BLaER1 treated with 17β-estradiol and CSF1 and Interleukin-3, amounts not matched to agents 10 nM and 100 nM (cell line): ENCODE measurements around the gene INPP5A.
"Not testable (repeated sequence)": the region's sequence is repeated elsewhere in the genome, so short reads cannot be mapped to it uniquely, and the experiment has no call there.

Experiments
- H3K27ac ChIP-seq, 11 experiments: shearing (Covaris generic); formaldehyde crosslinking; 2 replicates each; pipeline ENCODE4 v1.8.1; 2022
- H3K27me3 ChIP-seq, 11 experiments: shearing (Covaris generic); formaldehyde crosslinking; 2 replicates each; pipeline ENCODE4 v1.8.1; 2022
- H3K36me3 ChIP-seq, 11 experiments: shearing (Covaris generic); formaldehyde crosslinking; 2 replicates each; pipeline ENCODE4 v1.8.1; 2022
- H3K4me1 ChIP-seq, 10 experiments: shearing (Covaris generic); formaldehyde crosslinking; 2 replicates each; pipeline ENCODE4 v1.8.1; 2022
- H3K4me2 ChIP-seq, 11 experiments: shearing (Covaris generic); formaldehyde crosslinking; 2 replicates each; pipeline ENCODE4 v1.8.1; 2022
- H3K4me3 ChIP-seq, 10 experiments: shearing (Covaris generic); formaldehyde crosslinking; 2 replicates each; pipeline ENCODE4 v1.8.1; 2022
- H3K9ac ChIP-seq, 11 experiments: shearing (Covaris generic); formaldehyde crosslinking; 2 replicates each; pipeline ENCODE4 v1.8.1; 2022
- H3K9me3 ChIP-seq, 11 experiments: shearing (Covaris generic); formaldehyde crosslinking; replicated peaks in 1 of 11; 2 replicates each; pipeline ENCODE4 v1.8.1; 2022
- H4K20me1 ChIP-seq, 11 experiments: shearing (Covaris generic); formaldehyde crosslinking; 2 replicates each; pipeline ENCODE4 v1.8.1; 2022
- Cebpa-rat ChIP-seq, 11 experiments: shearing (Covaris generic); IDR thresholded peaks; 2 replicates each; pipeline ENCODE4 v1.8.1; 2022

Gene INPP5A

DNA sequence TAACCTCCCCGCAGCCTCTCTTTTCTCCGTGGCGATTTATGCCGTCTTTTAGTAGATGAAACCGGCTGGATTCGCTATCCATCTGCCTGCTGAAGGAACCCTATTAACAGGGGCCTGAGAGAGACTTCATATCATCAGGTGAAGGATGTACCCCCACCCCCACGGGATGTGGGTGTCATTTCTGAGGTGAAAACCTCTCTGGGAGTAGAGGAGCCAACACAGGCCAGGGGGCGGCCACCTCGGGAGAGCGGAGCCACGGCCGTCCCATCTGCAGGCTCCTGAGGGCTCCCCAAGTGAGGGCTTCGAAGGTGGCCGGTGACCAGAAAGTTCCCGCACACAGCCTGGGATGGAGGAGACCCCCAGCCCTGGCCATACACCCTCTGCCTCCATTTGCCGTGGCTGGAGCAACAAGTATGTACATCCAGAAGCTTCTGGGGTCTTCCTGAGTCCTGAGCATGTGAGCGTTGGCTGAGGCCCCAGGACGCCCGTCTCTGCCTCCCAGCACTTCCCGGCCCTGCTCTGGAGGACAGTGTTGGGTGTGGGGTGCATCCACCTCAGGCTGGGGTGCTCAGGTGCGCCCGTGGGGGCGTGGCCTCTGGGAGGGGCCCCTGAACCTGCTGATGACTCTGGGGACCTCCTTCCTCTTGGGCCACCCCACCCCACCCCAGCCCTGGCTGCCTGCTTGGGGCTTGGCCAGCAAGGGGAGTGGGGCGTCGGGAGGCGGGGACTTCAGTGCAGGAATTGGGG lies 163.7 kb downstream of the INPP5A start:
- peaks cover 0 to 81% (median 59%) of the 10 kb centered on the region in 11 experiments; a peak in 17 of 22 replicates for H4K20me1 ChIP-seq
- H3K27ac ChIP-seq: peak overlapping the region in 1 of 11 experiments; percentile 28; a peak in 1 of 22 replicates
- H3K27me3 ChIP-seq: no peaks in the 10 kb centered on the region
- peaks cover 13 to 39% (median 28%) of the 10 kb centered on the region in 10 experiments for H3K4me1 ChIP-seq
- peak overlapping the region in 9 of 11 experiments; percentile 60 to 84 (median 78); a peak in 18 of 22 replicates for H3K4me2 ChIP-seq
- H3K9me3 ChIP-seq: peaks cover 15 to 24% (median 20%) of the 10 kb centered on the region in 11 experiments
- no peak overlapping the region for H3K4me3 ChIP-seq
- H3K36me3 ChIP-seq: peaks cover 8 to 82% (median 39%) of the 10 kb centered on the region in 11 experiments
- peak overlapping the region in 5 of 11 experiments; percentile 36 to 50 (median 43); a peak in 5 of 22 replicates for H3K9ac ChIP-seq
- no peak for TF ChIP-seq Cebpa-rat (IDR thresholded peaks at IDR 0.05)

DNA sequence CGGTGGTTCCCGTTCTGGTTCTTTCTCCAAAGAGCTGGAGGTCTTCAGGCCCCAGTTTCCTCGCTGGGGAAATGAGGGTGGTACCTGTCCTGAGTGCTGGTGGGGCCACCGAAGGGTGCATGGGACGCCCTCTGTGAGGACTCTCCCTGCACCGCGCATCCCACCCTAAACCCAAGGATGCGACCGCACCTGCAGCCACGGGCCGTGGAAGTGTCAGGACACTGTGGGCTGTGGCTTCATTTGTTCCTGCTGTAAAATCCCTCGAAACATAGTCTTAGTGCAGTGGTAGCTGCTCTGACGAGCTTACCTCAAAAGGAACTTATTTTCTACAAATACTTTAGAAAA lies 164.2 kb downstream of the INPP5A start:
- peaks cover 0 to 80% (median 58%) of the 10 kb centered on the region in 11 experiments; a peak in 18 of 22 replicates for H4K20me1 ChIP-seq
- H3K4me1 ChIP-seq: peaks cover 16 to 43% (median 34%) of the 10 kb centered on the region in 10 experiments
- H3K27me3 ChIP-seq: no peaks in the 10 kb centered on the region
- no peak overlapping the region for H3K27ac ChIP-seq
- peak overlapping the region in 4 of 11 experiments; percentile 72 to 82 (median 78); a peak in 4 of 22 replicates for H3K4me2 ChIP-seq
- H3K9ac ChIP-seq: no peak overlapping the region
- H3K36me3 ChIP-seq: peaks cover 8 to 83% (median 40%) of the 10 kb centered on the region in 11 experiments
- peaks cover 18 to 30% (median 26%) of the 10 kb centered on the region in 11 experiments for H3K9me3 ChIP-seq
- no peak for TF ChIP-seq Cebpa-rat (IDR thresholded peaks at IDR 0.05)
- no peak overlapping the region for H3K4me3 ChIP-seq

GRCh38 chr10:132702601-132703418 lies 165.2 kb downstream of the INPP5A start:
- peaks cover 18 to 30% (median 26%) of the 10 kb centered on the region in 11 experiments for H3K9me3 ChIP-seq
- H3K36me3 ChIP-seq: peaks cover 8 to 78% (median 36%) of the 10 kb centered on the region in 11 experiments
- H3K9ac ChIP-seq: no peak overlapping the region
- peaks cover 22 to 53% (median 44%) of the 10 kb centered on the region in 10 experiments for H3K4me1 ChIP-seq
- no peak overlapping the region for H3K4me2 ChIP-seq
- H4K20me1 ChIP-seq: peaks cover 0 to 80% (median 58%) of the 10 kb centered on the region in 11 experiments; a peak in 18 of 22 replicates
- H3K27ac ChIP-seq: no peak overlapping the region
- H3K27me3 ChIP-seq: no peaks in the 10 kb centered on the region
- no peak for TF ChIP-seq Cebpa-rat (IDR thresholded peaks at IDR 0.05)
- no peak overlapping the region for H3K4me3 ChIP-seq

DNA sequence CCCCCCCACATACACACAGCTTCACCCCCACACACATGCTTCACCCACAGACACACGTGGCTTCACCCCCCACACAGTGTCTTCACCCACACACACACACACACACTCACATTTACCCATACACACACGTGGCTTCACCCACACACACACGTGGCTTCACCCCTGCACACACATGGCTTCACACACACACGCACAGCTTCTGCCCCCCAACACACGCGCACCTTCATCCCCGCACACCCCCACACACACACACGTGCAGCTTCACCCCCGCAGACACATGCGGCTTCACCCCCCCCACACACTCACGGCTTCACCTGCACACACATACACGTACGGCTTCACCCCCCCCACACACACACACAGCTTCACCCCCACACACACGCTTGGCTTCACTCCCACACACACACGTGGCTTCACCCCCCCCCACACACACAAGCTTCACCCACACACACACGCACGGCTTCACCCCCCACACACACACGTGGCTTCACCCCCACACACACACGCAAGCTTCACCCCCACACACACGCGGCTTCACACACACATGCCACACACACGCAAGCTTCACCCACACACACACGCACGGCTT lies 165.9 kb downstream of the INPP5A start:
- H3K9me3 ChIP-seq: peaks cover 18 to 30% (median 26%) of the 10 kb centered on the region in 11 experiments
- peaks cover 0 to 80% (median 58%) of the 10 kb centered on the region in 11 experiments; a peak in 18 of 22 replicates for H4K20me1 ChIP-seq
- no peaks in the 10 kb centered on the region for H3K27me3 ChIP-seq
- H3K27ac ChIP-seq: no peak overlapping the region
- H3K4me3 ChIP-seq: no peak overlapping the region
- H3K36me3 ChIP-seq: peaks cover 8 to 78% (median 30%) of the 10 kb centered on the region in 11 experiments
- no peak overlapping the region for H3K4me2 ChIP-seq
- H3K4me1 ChIP-seq: peaks cover 22 to 60% (median 51%) of the 10 kb centered on the region in 10 experiments
- TF ChIP-seq Cebpa-rat (IDR thresholded peaks at IDR 0.05): no peak
- no peak overlapping the region for H3K9ac ChIP-seq

GRCh38 chr10:132704008-132704814 lies 166.6 kb downstream of the INPP5A start:
- peak overlapping the region in 4 of 11 experiments; percentile 11 to 21 (median 14); a peak in 4 of 22 replicates for H3K4me2 ChIP-seq
- TF ChIP-seq Cebpa-rat (IDR thresholded peaks at IDR 0.05): no peak
- H3K4me1 ChIP-seq: peaks cover 22 to 66% (median 56%) of the 10 kb centered on the region in 10 experiments

DNA sequence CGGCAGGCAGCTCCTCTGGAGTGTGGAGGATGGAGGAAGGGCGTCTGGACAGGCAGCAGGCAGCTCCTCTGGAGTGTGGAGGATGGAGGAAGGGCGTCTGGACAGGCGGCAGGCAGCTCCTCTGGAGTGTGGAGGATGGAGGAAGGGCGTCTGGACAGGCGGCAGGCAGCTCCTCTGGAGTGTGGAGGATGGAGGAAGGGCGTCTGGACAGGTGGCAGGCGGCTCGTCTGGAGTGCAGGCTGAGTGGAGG lies 167.2 kb downstream of the INPP5A start:
- H3K9me3 ChIP-seq: peaks cover 18 to 30% (median 26%) of the 10 kb centered on the region in 11 experiments
- H3K27ac ChIP-seq, H3K27me3 ChIP-seq, H3K9ac ChIP-seq: not testable (repeated sequence)
- H4K20me1 ChIP-seq: peaks cover 0 to 80% (median 57%) of the 10 kb centered on the region in 11 experiments; a peak in 18 of 22 replicates
- peaks cover 8 to 73% (median 27%) of the 10 kb centered on the region in 11 experiments for H3K36me3 ChIP-seq
- peaks cover 20 to 68% (median 56%) of the 10 kb centered on the region in 10 experiments for H3K4me1 ChIP-seq
- H3K4me2 ChIP-seq: peak overlapping the region in 1 of 11 experiments; percentile 21; a peak in 1 of 22 replicates
- peak overlapping the region in 1 of 10 experiments; percentile 16; a peak in 1 of 20 replicates for H3K4me3 ChIP-seq

More at GRCh38 chr10:132704008-132704814, 166.6 kb downstream of the INPP5A start:
- peaks cover 18 to 30% (median 26%) of the 10 kb centered on the region in 11 experiments for H3K9me3 ChIP-seq
- peaks cover 0 to 80% (median 57%) of the 10 kb centered on the region in 11 experiments; a peak in 18 of 22 replicates for H4K20me1 ChIP-seq
- H3K9ac ChIP-seq: no peak overlapping the region
- no peak overlapping the region for H3K27ac ChIP-seq
- H3K36me3 ChIP-seq: peaks cover 8 to 76% (median 27%) of the 10 kb centered on the region in 11 experiments
- H3K4me3 ChIP-seq: no peak overlapping the region
- H3K27me3 ChIP-seq: no peaks in the 10 kb centered on the region

DNA sequence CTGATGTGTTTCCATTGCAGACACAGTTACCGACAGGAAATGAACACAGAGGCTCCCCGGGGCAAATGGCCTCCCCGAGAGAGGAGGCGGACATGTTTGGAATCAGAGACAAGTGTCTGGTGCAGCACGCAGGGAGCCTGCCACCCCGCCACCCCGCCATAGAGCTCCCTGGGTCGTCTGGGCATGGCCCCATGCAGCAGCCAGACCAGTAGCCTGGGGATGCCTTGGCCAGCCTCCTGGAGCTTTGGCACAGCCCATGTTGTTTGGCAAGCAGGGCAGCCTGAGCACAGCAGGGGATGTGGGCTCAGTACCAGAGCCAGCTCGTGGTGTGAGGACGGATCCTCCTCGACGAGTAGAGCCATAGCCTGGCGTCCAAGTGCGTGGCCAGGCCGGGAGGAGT lies 167.6 kb downstream of the INPP5A start:
- Histone ChIP-seq H3K9me3 (peaks cover 18 to 30% (median 26%) of the 10 kb centered on the region in 11 experiments), H3K27ac (no peak overlapping the region), H3K4me1 (peaks cover 16 to 68% (median 51%) of the 10 kb centered on the region in 10 experiments), H3K4me3 (peak overlapping the region in 4 of 10 experiments; percentile 8 to 35 (median 14); a peak in 2 of 20 replicates), H3K4me2 (no peak overlapping the region; a peak in 1 of 22 replicates), H3K9ac (no peak overlapping the region), H3K27me3 (no peaks in the 10 kb centered on the region), H3K36me3 (peaks cover 8 to 76% (median 29%) of the 10 kb centered on the region in 11 experiments), H4K20me1 (peaks cover 0 to 80% (median 57%) of the 10 kb centered on the region in 11 experiments; a peak in 18 of 22 replicates)
- TF ChIP-seq Cebpa-rat (IDR thresholded peaks at IDR 0.05): no peak

DNA sequence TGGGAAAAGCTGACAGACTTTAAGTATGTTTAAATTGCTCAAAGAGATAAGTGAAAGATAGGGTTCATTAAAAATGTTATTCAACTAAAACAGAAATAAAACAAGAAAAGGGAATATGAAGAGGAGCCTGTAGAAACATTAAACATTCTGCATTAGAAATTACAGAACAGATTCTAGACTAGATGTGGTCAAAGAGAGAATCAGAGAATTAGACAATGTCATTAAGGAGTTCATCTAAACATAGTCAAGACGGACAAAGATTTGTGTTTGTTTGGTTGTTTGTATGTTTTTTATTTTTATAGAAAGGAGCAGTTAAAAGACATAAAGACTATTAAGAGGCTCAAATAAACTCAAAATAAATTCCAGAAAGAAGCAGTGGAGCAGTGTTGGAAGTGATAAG lies 168.4 kb downstream of the INPP5A start:
- peaks cover 9 to 61% (median 44%) of the 10 kb centered on the region in 10 experiments; a peak in 19 of 20 replicates for H3K4me1 ChIP-seq

More for the DNA sequence above, 168.4 kb downstream of the INPP5A start:
- H3K4me3 ChIP-seq: peak overlapping the region in 2 of 10 experiments; percentile 16 to 35; a peak in 1 of 20 replicates
- TF ChIP-seq Cebpa-rat (IDR thresholded peaks at IDR 0.05): no peak
- peaks cover 0 to 74% (median 53%) of the 10 kb centered on the region in 11 experiments; a peak in 18 of 22 replicates for H4K20me1 ChIP-seq
- H3K36me3 ChIP-seq: peaks cover 9 to 83% (median 33%) of the 10 kb centered on the region in 11 experiments
- H3K27ac ChIP-seq: no peak overlapping the region
- H3K9me3 ChIP-seq: peaks cover 18 to 30% (median 26%) of the 10 kb centered on the region in 11 experiments
- no peaks in the 10 kb centered on the region for H3K27me3 ChIP-seq
- H3K9ac ChIP-seq: no peak overlapping the region
- H3K4me2 ChIP-seq: no peak overlapping the region
